Gastroesophageal sphincter (tissue), 3 donors: Measurements from ENCODE around the gene ATE1.
"Not testable (repeated sequence)": the region's sequence is repeated elsewhere in the genome, so short reads cannot be mapped to it uniquely, and the experiment has no call there.

Experiments
- EP300 ChIP-seq: sonication (generic); formaldehyde crosslinking; IDR thresholded peaks from one replicate; pipeline ENCODE4 v1.6.1; 2017; ENCODE audit warnings: antibody characterized with exemption, mild to moderate bottlenecking
- POLR2A ChIP-seq, 2 donors: fragments of 450-650 bp; IDR thresholded peaks; one replicate each; pipeline ENCODE4 v1.6.1; 2017; ENCODE audit warnings: antibody characterized with exemption in 2 of 2, mild to moderate bottlenecking in 2 of 2, moderate library complexity in 1 of 2
- POLR2AphosphoS5 ChIP-seq: sonication (generic); formaldehyde crosslinking; IDR thresholded peaks from one replicate; pipeline ENCODE4 v1.6.1; 2017; ENCODE audit warnings: antibody characterized with exemption
- TF ChIP-seq, protein P1 (sequence below), 4 experiments: fragments of 200-600 bp in 2 of 4; fragments of 450-650 bp in 2 of 4; sonication (generic) in 1 of 4; IDR thresholded peaks; one replicate each; pipeline ENCODE4 v1.5.1; 2017 to 2019; ENCODE audit warnings: antibody characterized with exemption in 4 of 4, mild to moderate bottlenecking in 2 of 4, moderate library complexity in 2 of 4

GRCh38 chr10:121826773-121827172, 101.1 kb downstream of the ATE1 start:
- TF ChIP-seq EP300; POLR2AphosphoS5; POLR2A (IDR thresholded peaks at IDR 0.05): not testable (repeated sequence)
- TF ChIP-seq, protein P1, sequence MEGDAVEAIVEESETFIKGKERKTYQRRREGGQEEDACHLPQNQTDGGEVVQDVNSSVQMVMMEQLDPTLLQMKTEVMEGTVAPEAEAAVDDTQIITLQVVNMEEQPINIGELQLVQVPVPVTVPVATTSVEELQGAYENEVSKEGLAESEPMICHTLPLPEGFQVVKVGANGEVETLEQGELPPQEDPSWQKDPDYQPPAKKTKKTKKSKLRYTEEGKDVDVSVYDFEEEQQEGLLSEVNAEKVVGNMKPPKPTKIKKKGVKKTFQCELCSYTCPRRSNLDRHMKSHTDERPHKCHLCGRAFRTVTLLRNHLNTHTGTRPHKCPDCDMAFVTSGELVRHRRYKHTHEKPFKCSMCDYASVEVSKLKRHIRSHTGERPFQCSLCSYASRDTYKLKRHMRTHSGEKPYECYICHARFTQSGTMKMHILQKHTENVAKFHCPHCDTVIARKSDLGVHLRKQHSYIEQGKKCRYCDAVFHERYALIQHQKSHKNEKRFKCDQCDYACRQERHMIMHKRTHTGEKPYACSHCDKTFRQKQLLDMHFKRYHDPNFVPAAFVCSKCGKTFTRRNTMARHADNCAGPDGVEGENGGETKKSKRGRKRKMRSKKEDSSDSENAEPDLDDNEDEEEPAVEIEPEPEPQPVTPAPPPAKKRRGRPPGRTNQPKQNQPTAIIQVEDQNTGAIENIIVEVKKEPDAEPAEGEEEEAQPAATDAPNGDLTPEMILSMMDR (IDR thresholded peaks at IDR 0.05), result not testable (repeated sequence)
